K562 (cell line): Measurements from ENCODE around the gene TNNT1. TPM values are rescaled to one million over a fixed set of nuclear protein-coding genes. Genes with fewer than 3 reads are reported as not detected.

Experiments
- CREB1 ChIP-seq, 2 experiments: sonication (generic) in 1 of 2; formaldehyde crosslinking in 1 of 2; IDR thresholded peaks; 2 replicates each; pipeline versions ENCODE4 v1.6.1 to v1.8.0; 2012 to 2022; ENCODE audit warnings: inconsistent platforms in 1 of 2, mild to moderate bottlenecking in 1 of 2, missing genetic modification reagents in 1 of 2, moderate library complexity in 1 of 2
- ESRRA ChIP-seq: fragments of 450-650 bp; IDR thresholded peaks from 2 replicates; pipeline ENCODE4 v1.6.1; 2014; ENCODE audit warnings: low read depth, mild to moderate bottlenecking, moderate library complexity, borderline replicate concordance
- FOXJ3 ChIP-seq: sonication (generic); formaldehyde crosslinking; IDR thresholded peaks from 2 replicates; pipeline ENCODE4 v1.4.0; 2020; ENCODE audit warnings: mild to moderate bottlenecking, missing genetic modification reagents
- FOXP1 ChIP-seq: sonication (generic); formaldehyde crosslinking; IDR thresholded peaks from 2 replicates; pipeline ENCODE4 v1.8.0; 2022; ENCODE audit warnings: mild to moderate bottlenecking, missing genetic modification reagents
- HNRNPUL1 ChIP-seq: fragments of 200-400 bp; formaldehyde crosslinking; IDR thresholded peaks from 2 replicates; pipeline ENCODE4 v1.6.1; 2017; ENCODE audit warnings: low read length
- MCM3 ChIP-seq: fragments of 450-650 bp; IDR thresholded peaks from 2 replicates; pipeline ENCODE4 v1.6.1; 2016
- MTF1 ChIP-seq: fragments of 250-450 bp; sonication (Bioruptor Pico); IDR thresholded peaks from 2 replicates; pipeline ENCODE4 v1.9.0; 2021; ENCODE audit warnings: moderate library complexity, mild to moderate bottlenecking, inconsistent platforms, borderline replicate concordance
- PRMT5 ChIP-seq: sonication (generic); formaldehyde crosslinking; IDR thresholded peaks from 2 replicates; pipeline ENCODE4 v1.5.0; 2020; ENCODE audit warnings: missing genetic modification reagents
- SIX5 ChIP-seq, 2 experiments: IDR thresholded peaks; 2 replicates each; pipeline ENCODE4 v1.6.1; 2011; ENCODE audit warnings: low read length in 2 of 2, borderline replicate concordance in 1 of 2, low read depth in 1 of 2, mild to moderate bottlenecking in 1 of 2, moderate library complexity in 1 of 2; ENCODE audit not compliant: insufficient read depth in 1 of 2
- STAG1 ChIP-seq: sonication (generic); formaldehyde crosslinking; IDR thresholded peaks from 2 replicates; pipeline ENCODE4 v1.5.0; 2020; ENCODE audit warnings: missing genetic modification reagents, borderline replicate concordance
- ZNF316 ChIP-seq: fragments of 450-650 bp; IDR thresholded peaks from 2 replicates; pipeline ENCODE4 v1.6.1; 2016
- polyA plus RNA-seq, 8 experiments: library from polyadenylated mRNA; depleted of rRNA in 4 of 8; stranded (reverse) in 5 of 8; unstranded in 3 of 8; fragments of >200 nt; fragmentation: Nextera tagmentation in 2 of 8; fragmentation: Illumina TruSeq in 1 of 8; extraction: Ambion mirVana in 2 of 8; extraction: Trizol in 1 of 8; gene quantifications; 2 replicates each; pipeline versions ENCODE4 v1.2.1 to v1.2.3, GENCODE V29; 2011 to 2014; ENCODE audit warnings: inconsistent platforms in 1 of 8, missing spikeins in 1 of 8
- total RNA-seq, 7 experiments: library from RNA; depleted of rRNA in 6 of 7; stranded (reverse); fragments of >200 nt in 6 of 7; fragmentation: Illumina TruSeq in 2 of 7; extraction: Trizol in 2 of 7; gene quantifications; 2 replicates each; pipeline versions ENCODE4 v1.2.1 to v1.2.3, GENCODE V29; 2011 to 2021; ENCODE audit warnings: low replicate concordance in 1 of 7
- TF ChIP-seq, protein P1 (sequence below): fragments of 250-450 bp; sonication (Bioruptor Pico); IDR thresholded peaks from 2 replicates; pipeline ENCODE4 v1.8.0; 2021; ENCODE audit warnings: moderate library complexity, mild to moderate bottlenecking, inconsistent platforms
- TF ChIP-seq, protein P2 (sequence below): fragments of 450-650 bp; IDR thresholded peaks from 2 replicates; pipeline ENCODE4 v1.6.1; 2016; ENCODE audit warnings: low read depth
- TF ChIP-seq, protein P3 (sequence below): fragments of 450-650 bp; IDR thresholded peaks from 2 replicates; pipeline ENCODE4 v1.6.1; 2016; ENCODE audit warnings: mild to moderate bottlenecking

Gene TNNT1
- total and polyA plus RNA-seq, 9 of the 15 experiments (the other 6 are each of a cell fraction or from before 2014, with no cell fraction given), result 31.8 to 390 (median 227) TPM

DNA sequence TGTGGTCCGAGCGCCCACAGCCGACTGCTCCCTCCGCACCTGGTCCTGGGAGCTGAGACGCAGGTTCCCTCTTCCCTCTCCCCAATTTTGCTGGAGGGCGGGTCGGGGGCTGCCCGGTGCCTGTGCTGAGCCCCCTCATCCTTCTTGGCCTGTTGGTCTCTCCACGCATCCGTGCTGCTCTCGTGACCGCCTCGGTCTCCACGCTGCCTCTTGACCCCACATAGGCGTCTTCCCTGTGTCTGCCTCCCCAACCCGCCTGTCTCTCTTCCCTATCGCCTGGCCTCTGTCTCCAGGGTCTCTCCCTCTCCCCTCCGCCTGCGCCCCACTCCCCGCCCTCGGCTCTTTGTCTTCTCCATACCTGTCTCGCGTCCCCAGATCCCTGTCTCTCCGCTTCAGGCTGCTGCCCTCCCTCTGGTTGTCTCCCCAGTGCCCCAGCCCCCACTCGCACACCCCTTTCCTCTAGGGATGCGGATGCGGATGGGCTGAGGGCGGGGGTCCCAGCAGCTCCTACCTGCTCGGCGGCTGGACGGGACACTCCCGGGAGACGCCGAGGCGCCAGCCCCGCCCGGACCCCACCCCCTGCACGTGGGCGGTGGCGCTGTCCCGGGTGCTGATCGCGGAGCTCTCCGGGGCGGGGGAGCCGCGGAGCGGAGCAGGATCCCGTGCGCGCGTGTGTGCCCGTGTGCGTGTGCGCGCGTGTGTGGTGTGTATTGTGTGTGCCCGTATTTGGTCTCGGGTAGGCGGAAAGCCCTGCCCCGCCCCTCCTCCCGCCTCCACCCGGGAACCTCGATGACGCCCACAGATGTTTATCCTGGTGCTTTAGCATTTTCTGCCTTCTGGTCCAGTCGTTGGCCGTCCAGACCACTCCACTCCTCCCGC is 30.8 kb upstream of the TNNT1 start, which contains the start of gene SYT5 (continued):
- TF ChIP-seq MCM3 (no peak), ZNF316 (no peak), ESRRA (no peak), PRMT5 (CRISPR knock-in tag) (peak; percentile 94), SIX5 (IDR thresholded peaks at IDR 0.05; ENCODE audit: borderline replicate concordance in 1 of 2, insufficient read depth in 1 of 2, low read depth in 1 of 2, low read length in 2 of 2) (no peak), CREB1 (IDR thresholded peaks at IDR 0.05) (no peak), CREB1 (CRISPR knock-in tag; IDR thresholded peaks at IDR 0.05) (peak; percentile 65; the same call in 1 of the 2 replicates), MTF1 (CRISPR knock-in tag) (no peak), FOXP1 (CRISPR knock-in tag) (peak; percentile 61; the same call in 1 of the 2 replicates), STAG1 (0 out of 2 replicates have a peak, but pooled peaks have one; percentile 34), FOXJ3 (CRISPR knock-in tag) (no peak), HNRNPUL1 (no peak)
- TF ChIP-seq, protein P1, sequence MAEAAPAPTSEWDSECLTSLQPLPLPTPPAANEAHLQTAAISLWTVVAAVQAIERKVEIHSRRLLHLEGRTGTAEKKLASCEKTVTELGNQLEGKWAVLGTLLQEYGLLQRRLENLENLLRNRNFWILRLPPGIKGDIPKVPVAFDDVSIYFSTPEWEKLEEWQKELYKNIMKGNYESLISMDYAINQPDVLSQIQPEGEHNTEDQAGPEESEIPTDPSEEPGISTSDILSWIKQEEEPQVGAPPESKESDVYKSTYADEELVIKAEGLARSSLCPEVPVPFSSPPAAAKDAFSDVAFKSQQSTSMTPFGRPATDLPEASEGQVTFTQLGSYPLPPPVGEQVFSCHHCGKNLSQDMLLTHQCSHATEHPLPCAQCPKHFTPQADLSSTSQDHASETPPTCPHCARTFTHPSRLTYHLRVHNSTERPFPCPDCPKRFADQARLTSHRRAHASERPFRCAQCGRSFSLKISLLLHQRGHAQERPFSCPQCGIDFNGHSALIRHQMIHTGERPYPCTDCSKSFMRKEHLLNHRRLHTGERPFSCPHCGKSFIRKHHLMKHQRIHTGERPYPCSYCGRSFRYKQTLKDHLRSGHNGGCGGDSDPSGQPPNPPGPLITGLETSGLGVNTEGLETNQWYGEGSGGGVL (CRISPR knock-in tag), result no peak
- TF ChIP-seq, protein P2, sequence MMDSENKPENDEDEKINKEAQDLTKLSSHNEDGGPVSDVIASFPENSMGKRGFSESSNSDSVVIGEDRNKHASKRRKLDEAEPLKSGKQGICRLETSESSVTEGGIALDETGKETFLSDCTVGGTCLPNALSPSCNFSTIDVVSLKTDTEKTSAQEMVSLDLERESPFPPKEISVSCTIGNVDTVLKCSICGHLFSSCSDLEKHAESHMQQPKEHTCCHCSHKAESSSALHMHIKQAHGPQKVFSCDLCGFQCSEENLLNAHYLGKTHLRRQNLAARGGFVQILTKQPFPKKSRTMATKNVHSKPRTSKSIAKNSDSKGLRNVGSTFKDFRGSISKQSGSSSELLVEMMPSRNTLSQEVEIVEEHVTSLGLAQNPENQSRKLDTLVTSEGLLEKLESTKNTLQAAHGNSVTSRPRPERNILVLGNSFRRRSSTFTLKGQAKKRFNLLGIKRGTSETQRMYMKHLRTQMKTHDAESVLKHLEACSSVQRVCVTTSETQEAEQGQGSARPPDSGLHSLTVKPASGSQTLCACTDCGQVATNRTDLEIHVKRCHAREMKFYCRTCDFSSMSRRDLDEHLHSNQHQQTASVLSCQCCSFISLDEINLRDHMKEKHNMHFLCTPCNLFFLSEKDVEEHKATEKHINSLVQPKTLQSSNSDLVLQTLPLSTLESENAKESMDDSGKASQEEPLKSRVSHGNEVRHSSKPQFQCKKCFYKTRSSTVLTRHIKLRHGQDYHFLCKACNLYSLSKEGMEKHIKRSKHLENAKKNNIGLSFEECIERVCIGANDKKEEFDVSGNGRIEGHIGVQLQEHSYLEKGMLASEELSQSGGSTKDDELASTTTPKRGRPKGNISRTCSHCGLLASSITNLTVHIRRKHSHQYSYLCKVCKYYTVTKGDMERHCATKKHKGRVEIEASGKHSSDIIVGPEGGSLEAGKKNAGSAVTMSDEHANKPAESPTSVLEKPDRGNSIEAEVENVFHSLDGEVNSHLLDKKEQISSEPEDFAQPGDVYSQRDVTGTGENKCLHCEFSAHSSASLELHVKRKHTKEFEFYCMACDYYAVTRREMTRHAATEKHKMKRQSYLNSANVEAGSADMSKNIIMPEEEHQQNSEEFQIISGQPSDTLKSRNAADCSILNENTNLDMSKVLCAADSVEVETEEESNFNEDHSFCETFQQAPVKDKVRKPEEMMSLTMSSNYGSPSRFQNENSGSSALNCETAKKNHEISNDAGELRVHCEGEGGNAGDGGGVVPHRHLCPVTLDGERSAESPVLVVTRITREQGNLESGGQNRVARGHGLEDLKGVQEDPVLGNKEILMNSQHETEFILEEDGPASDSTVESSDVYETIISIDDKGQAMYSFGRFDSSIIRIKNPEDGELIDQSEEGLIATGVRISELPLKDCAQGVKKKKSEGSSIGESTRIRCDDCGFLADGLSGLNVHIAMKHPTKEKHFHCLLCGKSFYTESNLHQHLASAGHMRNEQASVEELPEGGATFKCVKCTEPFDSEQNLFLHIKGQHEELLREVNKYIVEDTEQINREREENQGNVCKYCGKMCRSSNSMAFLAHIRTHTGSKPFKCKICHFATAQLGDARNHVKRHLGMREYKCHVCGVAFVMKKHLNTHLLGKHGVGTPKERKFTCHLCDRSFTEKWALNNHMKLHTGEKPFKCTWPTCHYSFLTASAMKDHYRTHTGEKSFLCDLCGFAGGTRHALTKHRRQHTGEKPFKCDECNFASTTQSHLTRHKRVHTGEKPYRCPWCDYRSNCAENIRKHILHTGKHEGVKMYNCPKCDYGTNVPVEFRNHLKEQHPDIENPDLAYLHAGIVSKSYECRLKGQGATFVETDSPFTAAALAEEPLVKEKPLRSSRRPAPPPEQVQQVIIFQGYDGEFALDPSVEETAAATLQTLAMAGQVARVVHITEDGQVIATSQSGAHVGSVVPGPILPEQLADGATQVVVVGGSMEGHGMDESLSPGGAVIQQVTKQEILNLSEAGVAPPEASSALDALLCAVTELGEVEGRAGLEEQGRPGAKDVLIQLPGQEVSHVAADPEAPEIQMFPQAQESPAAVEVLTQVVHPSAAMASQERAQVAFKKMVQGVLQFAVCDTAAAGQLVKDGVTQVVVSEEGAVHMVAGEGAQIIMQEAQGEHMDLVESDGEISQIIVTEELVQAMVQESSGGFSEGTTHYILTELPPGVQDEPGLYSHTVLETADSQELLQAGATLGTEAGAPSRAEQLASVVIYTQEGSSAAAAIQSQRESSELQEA, result no peak
- TF ChIP-seq, protein P3, sequence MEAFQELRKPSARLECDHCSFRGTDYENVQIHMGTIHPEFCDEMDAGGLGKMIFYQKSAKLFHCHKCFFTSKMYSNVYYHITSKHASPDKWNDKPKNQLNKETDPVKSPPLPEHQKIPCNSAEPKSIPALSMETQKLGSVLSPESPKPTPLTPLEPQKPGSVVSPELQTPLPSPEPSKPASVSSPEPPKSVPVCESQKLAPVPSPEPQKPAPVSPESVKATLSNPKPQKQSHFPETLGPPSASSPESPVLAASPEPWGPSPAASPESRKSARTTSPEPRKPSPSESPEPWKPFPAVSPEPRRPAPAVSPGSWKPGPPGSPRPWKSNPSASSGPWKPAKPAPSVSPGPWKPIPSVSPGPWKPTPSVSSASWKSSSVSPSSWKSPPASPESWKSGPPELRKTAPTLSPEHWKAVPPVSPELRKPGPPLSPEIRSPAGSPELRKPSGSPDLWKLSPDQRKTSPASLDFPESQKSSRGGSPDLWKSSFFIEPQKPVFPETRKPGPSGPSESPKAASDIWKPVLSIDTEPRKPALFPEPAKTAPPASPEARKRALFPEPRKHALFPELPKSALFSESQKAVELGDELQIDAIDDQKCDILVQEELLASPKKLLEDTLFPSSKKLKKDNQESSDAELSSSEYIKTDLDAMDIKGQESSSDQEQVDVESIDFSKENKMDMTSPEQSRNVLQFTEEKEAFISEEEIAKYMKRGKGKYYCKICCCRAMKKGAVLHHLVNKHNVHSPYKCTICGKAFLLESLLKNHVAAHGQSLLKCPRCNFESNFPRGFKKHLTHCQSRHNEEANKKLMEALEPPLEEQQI, result no peak
